Neural cell (in vitro differentiated cells): ENCODE results near the gene MTHFD1L.

Experiments
- POLR2AphosphoS5 ChIP-seq: IDR thresholded peaks from 2 replicates; pipeline ENCODE4 v1.6.1; 2012
- RAD21 ChIP-seq: fragments of 450-650 bp; conservative IDR thresholded peaks from 2 replicates; pipeline ENCODE4 v1.6.1; 2014; ENCODE audit warnings: antibody characterized with exemption, mild to moderate bottlenecking, moderate library complexity
- TF ChIP-seq, protein P1 (sequence below): fragments of 450-650 bp; IDR thresholded peaks from 2 replicates; pipeline ENCODE4 v1.5.1; 2014; ENCODE audit warnings: antibody characterized with exemption, mild to moderate bottlenecking, moderate library complexity; ENCODE audit not compliant: poor library complexity, severe bottlenecking

DNA sequence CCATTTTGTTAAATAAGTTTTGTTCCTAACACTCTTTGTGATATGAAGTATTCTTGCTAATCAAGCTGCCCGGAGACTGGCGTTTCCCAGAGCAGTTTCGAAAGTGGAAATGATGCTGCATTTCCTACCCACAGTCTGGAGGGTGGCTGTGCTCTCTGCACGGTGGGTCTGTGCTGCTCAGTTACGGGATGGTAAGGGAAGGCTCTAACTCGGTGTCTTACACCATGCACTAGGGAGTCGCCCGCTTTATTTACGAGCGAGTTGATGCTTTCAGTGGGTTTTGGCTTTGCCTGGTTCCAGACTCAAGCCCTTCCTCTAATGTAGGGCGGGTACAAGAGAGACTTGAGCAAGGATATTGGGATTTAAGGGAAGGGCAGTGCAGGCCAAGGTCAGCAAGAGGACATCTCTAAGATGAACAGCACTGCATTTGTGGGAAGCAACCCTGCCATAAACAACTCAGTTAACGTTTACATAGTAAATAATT lies 194.2 kb downstream of the MTHFD1L start:
- TF ChIP-seq RAD21 = no peak
- TF ChIP-seq, protein P1, sequence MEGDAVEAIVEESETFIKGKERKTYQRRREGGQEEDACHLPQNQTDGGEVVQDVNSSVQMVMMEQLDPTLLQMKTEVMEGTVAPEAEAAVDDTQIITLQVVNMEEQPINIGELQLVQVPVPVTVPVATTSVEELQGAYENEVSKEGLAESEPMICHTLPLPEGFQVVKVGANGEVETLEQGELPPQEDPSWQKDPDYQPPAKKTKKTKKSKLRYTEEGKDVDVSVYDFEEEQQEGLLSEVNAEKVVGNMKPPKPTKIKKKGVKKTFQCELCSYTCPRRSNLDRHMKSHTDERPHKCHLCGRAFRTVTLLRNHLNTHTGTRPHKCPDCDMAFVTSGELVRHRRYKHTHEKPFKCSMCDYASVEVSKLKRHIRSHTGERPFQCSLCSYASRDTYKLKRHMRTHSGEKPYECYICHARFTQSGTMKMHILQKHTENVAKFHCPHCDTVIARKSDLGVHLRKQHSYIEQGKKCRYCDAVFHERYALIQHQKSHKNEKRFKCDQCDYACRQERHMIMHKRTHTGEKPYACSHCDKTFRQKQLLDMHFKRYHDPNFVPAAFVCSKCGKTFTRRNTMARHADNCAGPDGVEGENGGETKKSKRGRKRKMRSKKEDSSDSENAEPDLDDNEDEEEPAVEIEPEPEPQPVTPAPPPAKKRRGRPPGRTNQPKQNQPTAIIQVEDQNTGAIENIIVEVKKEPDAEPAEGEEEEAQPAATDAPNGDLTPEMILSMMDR = no peak
- TF ChIP-seq POLR2AphosphoS5 = no peak
